HG03097 (cell line): ENCODE data around the gene HSBP1.

Source experiments
- ATAC-seq: cut with Tn5 transposase; IDR thresholded peaks from one replicate; pipeline ENCODE4 v1.9.1; 2021; ENCODE audit not compliant: unreplicated experiment, low FRiP score

Gene HSBP1

DNA sequence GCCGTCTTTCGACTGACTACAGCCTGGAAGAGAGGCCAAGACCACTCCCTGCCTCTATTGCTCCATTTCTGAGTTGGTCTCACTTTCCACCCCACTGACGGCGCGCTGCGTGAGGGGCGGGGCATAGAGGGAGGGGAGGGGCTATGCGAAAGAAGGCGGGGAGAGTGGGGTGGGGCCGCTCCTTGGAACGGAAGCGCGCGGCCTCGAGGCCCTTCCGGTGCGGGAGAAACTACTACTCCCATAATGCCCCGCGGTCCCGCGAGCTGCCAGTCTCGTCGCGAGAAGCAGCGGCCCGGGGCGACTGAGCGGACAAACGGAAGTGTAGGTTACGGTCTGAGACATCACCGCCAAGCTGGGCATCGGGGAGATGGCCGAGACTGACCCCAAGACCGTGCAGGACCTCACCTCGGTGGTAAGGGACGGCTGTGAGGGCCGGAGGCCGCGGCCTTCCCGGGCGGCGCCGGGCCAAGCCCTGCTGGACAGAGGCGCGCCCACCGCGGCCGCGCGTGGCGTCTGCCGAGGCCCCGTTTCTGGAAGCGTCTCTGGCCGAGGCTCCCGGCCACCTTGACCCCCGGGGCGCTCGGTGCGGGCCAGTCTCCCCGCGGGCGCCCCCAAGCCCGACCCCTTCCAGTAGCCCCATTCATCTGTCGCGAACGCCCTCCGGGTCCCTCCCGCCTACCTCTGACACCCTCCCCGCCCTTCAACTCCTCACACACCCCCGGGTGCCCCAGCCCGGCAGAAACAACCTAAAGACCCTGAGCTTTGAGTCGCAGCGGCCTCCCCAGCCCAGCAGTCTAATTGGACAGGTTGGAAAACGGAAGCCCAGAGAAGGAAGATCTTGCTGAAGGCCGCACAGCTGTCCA is at the start of gene HSBP1:
TSS of gene HSBP1 (plus strand) at position 269 of the 863 bp plus-strand sequence. CDS start at position 368, 99 bp downstream.
- peak; percentile 91 for ATAC-seq

DNA sequence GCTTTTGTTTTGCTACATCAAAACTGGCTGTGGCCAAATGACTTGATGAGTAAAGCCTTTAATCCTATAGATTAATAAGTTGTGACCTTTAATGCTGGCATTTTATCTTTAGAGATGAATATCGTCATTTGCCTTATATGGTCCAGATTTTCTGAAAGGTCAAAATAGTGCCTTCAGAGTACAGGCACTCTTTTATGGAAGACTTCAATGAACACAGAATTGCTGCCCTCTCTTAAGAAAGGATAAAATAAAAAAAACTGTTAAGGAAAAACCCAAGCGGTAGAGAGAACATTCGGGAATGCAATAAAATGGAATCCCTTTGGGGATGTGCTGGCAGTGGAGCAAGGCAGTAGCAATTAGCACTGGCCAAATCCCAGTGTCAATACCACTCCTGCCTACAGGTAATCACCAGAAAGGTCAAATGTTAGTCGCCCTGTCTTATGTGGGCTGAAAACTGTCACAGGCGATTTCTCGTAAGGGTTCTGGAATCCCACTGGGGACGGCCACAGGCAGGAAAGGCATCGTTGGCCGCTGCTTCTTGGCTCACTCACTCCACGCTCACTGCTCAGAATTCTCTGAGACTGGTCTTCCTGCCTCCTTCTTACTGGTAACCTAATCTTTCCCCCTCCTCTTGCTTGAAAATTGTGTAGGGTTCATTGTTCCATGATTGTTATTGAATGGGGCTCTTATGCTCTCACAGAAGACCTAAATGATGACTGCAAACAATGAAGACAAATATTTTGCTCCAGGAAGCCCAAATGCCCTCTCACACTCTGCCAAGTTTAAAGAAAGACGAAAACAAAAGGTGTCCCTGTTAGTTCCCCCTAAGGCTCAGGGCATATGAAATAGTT is 45.4 kb upstream of the HSBP1 start:
- ATAC-seq, result no peak

DNA sequence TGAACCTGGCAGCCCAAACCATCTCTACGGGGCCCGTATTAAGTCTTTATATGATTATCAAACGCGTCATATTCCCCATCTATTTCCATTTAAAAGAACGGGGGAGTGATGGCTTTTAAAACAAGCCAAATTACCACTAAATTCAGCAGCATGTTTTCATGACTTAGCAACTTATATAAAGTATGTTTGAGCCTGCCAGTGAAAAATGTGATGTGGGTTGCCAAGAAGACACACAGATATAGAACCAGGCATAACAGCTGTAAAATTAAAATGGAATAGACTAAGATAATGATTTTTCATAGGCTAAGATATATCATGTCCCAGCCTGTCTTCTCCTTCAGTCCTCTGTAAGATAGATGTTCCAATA is 44.8 kb upstream of the HSBP1 start:
- ATAC-seq, result no peak

DNA sequence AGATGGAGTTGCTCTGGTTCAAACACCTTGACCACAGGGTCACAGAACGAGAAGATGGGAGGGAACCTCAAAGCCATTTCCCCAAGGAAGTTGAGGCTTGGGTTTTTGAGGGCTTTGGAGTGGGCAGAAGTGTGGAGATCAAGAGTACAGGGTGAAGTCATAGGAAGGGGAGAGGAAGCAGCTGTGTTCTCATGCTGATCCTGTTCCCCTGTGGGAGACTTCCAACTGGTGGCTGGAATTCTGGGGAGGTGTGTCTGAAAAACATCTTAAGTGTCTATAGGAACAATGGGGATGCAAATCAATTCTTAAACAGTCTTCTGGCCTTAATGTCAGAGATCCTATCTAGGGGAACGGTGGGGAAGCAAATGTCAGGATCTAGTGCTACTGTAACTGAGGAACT is 38.8 kb upstream of the HSBP1 start:
- ATAC-seq, result no peak

DNA sequence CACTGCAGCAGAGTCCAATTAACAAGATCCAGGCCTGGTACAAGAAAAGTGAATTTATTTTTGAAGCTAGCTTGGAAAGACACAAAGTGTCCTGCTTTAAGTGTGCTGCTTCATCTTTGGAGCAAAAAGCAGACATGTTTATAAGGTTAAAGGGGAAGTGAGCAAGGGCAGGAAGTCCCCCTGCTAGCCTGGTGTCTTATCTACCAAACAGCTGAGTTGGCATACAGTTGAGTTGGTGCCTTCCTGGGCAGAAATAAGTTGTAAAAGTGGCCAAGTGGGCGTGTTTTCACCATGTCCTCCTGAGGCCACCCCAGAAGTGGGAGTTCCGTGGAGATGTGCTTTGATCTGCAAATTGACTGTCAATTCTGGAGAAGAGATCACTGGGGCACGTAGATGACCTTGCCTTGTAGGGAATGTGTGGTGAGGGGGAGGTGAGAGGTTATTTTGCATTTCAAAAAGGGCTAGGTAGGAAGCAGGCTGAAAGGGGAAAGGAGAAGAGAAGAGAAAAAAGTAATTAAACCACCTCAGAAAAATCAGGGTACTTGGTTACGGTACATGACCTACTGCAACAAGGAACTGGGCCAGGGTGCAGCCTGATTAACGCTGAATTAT is 38.3 kb upstream of the HSBP1 start:
- no peak for ATAC-seq

DNA sequence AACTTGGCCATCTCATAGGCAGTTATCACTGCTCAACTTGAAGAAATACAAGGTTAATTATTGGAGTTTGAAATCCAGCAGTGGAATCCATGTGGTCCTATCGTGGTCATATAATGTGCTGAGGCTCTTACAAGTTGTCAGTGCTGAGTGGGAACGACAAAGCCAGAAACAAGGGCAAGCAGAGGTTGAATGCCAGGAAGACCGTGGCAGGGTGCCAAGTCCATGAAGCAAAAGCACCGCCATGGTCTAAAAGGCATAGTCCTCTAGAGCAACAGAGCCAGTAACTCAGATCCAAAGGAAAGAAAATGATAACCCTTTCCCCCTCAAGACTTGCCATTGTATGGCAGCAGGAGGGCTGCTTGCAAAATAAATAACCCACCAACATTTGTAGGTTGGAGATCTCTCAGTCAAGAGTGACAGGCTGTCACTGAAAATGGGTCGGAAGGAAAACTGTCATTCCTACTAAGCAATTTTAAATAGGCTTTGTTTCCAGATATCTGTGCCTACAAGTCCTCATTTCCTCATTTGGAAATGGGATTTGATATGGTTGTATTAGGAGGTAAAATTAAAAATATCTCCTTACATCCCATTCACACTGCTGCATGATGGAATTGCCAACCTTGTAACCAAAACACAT is 36.4 kb upstream of the HSBP1 start:
- ATAC-seq, result no peak

DNA sequence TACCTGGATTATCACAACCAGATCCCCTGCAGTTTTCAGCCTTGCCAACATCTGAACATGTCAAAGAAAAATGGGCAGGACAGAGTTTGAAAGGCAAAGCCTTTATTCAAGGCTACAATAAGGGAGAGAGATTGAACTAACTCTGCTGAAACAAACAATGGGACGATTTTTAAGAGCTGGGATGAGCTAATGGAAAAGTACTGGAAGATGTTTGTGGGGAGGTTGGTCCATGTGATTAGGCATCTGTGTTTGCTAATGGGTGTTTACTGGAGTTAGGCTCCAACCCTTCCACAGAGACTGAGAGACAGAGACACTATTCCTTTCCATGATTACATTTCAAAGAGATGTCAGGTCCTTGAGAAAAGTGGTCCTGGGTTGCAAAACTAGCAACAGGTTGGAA is 35.0 kb upstream of the HSBP1 start:
- no peak for ATAC-seq

DNA sequence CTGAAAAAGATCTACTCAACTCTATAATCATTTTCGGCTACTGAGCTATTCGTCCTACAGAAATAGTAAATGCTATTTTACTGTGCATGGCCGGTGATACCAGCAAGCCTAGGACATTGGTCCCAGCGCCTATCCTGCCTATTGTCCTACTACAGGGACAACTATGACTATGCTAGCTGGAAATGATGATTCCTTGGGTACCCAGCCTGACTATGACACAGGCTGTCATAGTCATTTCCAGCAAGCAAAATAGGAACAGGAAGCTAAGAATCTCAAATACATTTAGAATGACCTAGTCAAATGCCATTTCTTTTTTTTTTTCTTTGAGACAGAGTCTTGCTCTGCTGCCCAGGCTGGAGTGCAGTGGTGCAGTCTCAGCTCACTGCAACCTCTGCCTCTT is 33.7 kb upstream of the HSBP1 start:
- ATAC-seq, result no peak

DNA sequence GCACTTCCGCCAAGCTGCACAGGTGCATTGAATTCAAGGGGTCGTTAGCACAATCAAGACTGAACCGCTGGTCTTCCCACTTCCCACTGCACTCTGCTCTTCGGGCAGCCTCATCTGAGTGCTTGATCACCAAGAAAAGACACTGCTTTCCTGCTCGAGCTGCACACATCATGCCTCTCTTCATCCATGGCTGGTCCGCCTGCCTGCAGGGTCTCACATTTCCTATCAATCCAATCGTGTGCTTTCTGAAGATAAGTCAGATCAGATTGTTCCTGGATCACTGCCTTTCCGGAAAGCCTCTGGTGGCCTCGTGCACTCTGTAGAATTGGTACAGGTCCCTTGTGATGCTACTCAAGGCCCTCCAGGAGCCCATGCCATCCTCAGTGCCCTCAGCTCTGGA is 30.8 kb upstream of the HSBP1 start:
- no peak for ATAC-seq

DNA sequence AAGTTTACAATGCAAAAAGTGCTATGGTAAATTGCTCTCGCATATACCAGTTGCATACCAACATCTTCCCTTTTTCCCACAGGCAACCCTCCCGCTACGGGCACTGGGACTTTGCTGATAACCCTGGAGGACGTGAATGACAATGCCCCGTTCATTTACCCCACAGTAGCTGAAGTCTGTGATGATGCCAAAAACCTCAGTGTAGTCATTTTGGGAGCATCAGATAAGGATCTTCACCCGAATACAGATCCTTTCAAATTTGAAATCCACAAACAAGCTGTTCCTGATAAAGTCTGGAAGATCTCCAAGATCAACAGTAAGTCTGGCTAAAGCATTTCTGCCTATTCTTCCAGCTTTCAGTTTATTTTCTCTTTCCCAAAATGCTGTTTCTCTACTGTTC is 27.9 kb upstream of the HSBP1 start:
- no peak for ATAC-seq

DNA sequence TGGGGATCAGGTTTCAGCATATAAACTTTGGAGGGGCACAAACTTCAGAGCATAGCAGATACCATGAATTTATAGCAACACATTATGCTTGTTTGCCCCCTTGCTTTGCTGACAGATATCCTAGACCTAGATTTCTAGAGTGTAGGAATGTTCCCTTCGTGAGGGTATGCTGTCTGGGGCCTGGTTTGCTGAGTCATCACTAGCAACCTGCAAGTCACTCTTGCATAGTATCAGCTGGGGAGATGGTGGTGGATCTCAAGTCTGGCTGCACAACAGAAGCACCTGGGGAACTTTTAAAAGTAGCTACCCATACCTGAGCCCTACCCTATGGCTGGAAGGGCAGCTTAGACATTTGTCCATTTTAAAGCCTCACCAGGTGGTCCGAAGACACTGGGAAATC is 22.3 kb upstream of the HSBP1 start:
- no peak for ATAC-seq

DNA sequence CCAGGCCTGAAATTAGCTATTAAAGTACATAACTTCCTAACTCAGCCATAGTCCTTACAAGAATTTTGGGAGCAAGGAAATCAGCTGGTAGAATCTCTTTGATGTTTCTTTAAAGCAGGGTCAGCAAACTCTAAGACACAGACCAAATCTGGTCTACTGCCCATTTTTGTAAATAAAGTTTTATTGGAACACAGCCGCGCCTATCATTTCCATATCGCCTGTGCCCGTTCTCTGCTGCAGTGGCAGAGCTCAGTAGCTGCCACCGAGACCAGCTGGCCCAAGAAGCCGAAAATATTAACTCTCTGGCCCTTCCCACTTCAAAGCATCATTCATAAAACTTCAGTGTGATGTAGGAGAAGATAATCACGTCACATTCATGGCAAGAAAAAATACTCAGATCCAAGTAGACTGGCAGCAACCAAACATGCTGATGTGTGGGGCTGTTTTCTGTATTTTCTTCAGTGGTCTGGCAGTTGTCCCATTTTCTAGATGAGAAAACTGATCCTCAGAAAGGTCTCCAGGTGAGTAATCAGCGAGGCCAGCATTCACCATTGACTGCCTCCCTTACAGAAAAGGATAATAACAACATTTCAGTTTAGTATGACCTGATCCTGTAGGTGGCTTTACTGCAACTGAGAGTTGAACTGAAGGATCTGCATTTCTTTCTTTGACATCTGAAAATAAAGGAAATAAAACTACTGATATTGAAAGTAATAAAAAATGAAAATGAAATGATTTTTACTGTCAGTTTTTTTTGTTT is 18.0 kb upstream of the HSBP1 start:
- no peak for ATAC-seq

DNA sequence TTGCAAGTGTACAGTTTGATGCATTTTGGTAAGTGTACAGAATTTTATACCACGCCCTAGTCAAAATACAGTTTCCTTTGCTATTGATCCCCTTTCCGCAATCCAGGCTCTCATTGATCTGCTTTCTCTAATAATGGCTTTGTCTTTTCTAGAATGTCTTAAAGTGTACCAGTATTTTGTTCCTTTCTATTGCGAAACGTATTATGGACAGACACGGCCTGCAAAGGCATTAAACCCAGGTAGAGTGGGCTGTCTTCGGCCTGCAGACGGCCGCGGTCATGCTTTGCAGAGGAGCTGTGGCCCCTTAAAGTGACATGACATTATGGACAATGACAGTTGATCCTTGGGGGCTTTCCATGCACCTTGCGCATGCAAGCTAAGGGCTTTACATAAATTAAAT is 15.9 kb upstream of the HSBP1 start:
- no peak for ATAC-seq

DNA sequence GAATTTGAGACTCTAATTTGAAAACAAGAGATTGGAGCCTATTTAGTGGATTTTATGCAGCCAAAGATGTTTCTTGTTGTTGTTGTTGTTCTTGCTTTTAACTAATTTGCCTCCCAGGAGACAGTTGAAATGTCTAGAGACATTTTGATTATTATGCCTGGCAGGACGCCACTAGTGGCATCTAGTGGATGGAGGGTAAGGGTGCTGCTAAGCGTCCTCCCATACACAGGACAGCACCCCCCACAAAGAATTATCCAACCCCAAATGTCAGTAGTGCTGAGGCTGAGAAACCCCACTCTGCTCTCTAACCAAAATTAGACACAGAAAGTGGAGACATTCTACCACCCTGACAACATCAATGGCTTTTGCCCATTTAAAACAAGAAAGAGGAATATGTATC is 15.4 kb upstream of the HSBP1 start:
- no peak for ATAC-seq

DNA sequence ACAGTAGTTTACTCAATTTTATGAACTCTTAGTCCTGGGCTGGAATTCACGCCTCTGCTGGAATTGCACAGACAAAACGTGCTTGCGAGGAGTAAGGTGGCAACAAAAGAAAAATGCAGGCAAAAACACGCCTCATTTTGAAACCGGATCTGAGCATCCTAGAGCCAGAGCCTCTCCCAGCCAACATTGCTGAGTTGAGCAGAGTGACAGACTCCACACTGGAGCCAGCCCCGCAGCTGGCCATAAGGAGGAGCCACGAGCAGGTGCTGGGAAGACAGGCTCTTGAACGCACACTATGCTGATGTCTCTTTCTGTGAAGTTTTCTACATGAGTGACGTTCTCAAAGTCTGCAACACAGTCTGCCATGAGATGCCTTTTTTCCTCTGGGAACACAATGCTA is 14.6 kb upstream of the HSBP1 start:
- no peak for ATAC-seq

DNA sequence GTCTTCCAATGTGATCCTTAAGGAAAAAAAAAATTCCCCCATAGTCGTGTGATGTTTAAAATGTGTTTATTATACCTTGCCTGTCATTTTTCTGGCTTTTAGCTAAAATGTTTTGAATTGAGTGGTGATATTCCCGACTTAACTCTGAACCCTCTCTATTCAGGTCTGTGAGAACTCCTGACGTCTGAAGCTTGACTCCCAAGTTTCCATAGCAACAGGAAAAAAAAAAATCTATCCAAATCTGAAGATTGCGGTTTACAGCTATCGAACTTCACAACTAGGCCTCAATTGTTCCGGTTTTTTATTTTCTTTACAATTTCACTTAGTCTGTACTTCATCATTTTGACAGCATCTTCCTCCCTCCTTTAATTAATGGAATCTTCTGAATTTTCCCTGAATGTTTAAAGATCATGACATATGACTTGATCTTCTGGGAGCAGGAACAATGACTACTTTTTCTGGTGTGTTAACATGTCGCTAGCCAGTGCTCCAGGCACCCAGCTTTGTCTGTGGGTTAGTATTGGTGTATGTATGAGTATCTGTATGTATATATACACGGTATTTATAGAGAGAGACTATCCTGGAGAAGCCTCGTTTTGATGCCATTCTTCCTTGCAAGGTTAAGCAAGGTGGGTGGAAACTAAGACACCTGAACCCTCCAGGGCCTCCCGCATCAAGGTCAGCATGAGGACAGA is 12.8 kb upstream of the HSBP1 start:
- no peak for ATAC-seq

DNA sequence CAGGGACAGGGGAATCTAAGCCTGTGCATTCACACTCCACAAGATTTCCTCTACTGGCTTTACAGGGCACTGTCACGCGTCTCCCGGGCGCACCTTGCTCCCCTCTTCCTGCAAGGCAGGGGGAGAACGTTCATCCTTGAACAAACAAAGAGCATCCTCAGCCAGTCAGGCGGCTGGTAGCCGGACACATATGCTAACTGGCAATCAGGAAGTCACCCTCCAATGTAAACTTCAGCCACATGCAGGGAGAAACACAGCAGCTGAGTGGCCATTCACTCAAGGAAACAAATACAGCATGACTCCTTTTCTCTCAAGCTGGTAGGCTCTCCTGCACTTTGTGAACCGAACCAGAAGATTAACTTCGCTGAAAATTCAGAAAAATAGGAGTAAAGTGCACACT is 10.8 kb upstream of the HSBP1 start:
- no peak for ATAC-seq

DNA sequence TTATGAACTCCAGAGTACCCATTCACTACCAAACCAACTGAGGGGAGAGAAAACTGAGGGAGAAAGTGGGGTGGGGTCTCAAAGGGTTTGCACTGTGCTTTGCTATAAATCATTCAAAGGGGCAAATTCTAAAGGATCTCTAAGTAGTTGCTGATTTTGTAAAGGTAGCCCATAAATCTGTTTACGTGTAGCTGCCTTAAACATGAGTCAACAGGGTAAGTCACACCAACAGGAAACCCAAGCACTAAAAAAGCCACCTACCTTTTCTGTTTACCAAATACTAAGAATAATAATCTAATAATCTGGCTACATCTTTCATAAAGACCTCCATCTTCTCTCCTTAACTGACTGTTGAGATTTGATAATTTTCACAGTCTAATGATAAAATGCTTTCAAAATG is 8.4 kb upstream of the HSBP1 start:
- no peak for ATAC-seq

DNA sequence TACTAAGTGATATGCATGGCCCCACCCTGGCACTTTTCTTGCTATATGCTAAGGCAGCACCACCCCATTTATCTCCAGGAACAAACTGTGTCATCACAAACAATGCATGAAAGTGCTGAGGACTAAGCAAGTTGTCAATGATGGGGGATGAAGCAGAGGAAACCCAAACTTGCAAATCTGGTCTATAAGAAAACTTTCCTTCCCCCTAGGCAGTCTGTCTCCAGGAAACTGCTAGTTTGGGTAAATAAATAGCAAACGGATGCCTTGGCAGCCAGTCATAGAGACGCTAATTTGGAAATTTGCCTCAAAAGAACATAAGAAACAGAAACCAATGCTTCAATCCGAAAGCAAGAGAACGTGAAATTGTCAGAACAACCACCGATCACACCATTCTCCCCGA is 5.6 kb upstream of the HSBP1 start:
- ATAC-seq, result no peak
